ENCODE data around the gene PLK5.

GRCh38 chr19:1496714-1497577 is 26.9 kb upstream of the PLK5 start:
- no peak for TF ChIP-seq POLR2A (IDR thresholded peaks at IDR 0.05; ENCODE audit: low read length)
- TF ChIP-seq GATA1 (IDR thresholded peaks at IDR 0.05; ENCODE audit: low read depth, low read length) = no peak
